ENCODE measurements around the gene LAMTOR3.
A peak's percentile ranks its signal among the peaks of the same experiment; 100 is the strongest.

The LAMTOR3 gene

GRCh38 chr4:99861120-99861905 lies 32.9 kb downstream of the LAMTOR3 start:
- no peak for DNase-seq (ENCODE audit: low read depth)
- Histone ChIP-seq H3K36me3 (ENCODE audit: control insufficient read depth, insufficient read depth, low read length, severe bottlenecking) (no peaks in the 10 kb centered on the region), H3K4me3 (ENCODE audit: low read length) (no peak overlapping the region), H3K27me3 (replicated peaks; ENCODE audit: control insufficient read depth, insufficient read depth, low read length) (no peaks in the 10 kb centered on the region), H3K4me1 (ENCODE audit: control insufficient read depth, insufficient read depth, low read length) (peaks cover 18% of the 10 kb centered on the region), H3K9me3 (ENCODE audit: control insufficient read depth, low read length) (no peaks in the 10 kb centered on the region), H3K9ac (ENCODE audit: low read length) (no peak overlapping the region)

GRCh38 chr4:99860521-99860920 lies 33.7 kb downstream of the LAMTOR3 start:
- Histone ChIP-seq H3K27me3 (replicated peaks; ENCODE audit: control insufficient read depth, insufficient read depth, low read length) (no peaks in the 10 kb centered on the region), H3K9ac (ENCODE audit: low read length) (no peak overlapping the region), H3K9me3 (ENCODE audit: control insufficient read depth, low read length) (no peaks in the 10 kb centered on the region), H3K4me1 (ENCODE audit: control insufficient read depth, insufficient read depth, low read length) (peaks cover 25% of the 10 kb centered on the region), H3K36me3 (ENCODE audit: control insufficient read depth, insufficient read depth, low read length, severe bottlenecking) (no peaks in the 10 kb centered on the region), H3K4me3 (ENCODE audit: low read length) (no peak overlapping the region)
- no peak for DNase-seq (ENCODE audit: low read depth)

DNA sequence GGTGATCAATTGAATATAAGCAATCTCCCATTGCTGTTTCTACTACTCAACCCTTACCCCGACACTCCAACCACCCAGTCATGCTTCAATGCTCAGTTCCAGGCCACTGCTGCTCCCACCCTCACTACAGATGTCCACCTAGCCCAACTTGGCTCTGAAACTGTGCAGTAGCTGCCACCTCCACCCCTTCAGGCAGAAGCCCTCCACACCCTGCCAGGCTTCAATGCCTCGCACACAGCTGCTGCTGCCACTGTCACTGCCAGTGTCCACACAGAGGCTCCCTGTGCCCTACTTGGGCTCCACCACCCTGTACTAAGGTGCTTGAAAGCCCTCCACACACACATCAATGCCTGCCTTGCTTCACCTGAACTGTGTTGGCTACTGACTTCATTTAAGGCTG lies 34.6 kb downstream of the LAMTOR3 start:
- Histone ChIP-seq H3K4me1 (ENCODE audit: control insufficient read depth, insufficient read depth, low read length) (peaks cover 27% of the 10 kb centered on the region), H3K9ac (ENCODE audit: low read length) (no peak overlapping the region), H3K36me3 (ENCODE audit: control insufficient read depth, insufficient read depth, low read length, severe bottlenecking) (no peaks in the 10 kb centered on the region), H3K4me3 (ENCODE audit: low read length) (no peak overlapping the region), H3K27me3 (replicated peaks; ENCODE audit: control insufficient read depth, insufficient read depth, low read length) (no peaks in the 10 kb centered on the region), H3K9me3 (ENCODE audit: control insufficient read depth, low read length) (no peaks in the 10 kb centered on the region)
- DNase-seq (ENCODE audit: low read depth): no peak

DNA sequence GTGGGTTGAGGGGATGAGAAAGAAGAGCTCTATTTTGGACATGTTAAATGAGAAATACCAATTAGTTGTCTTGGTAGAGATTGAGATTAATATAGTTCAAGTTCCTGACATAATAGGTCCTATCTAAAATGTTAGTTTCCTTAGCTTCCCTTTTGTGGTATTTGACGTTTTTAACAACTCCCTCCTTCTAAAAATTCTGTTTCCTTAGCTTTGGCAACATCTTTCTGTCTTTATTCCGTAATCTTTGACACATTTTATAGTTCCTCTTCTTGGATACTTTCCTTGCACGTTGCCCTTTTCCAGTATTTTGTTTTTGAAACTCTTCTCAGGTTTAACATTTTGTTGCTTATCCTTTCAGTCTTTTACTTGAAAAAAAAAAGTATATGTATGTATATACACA lies 36.9 kb downstream of the LAMTOR3 start:
- DNase-seq (ENCODE audit: low read depth): no peak
- Histone ChIP-seq H3K4me1 (ENCODE audit: control insufficient read depth, insufficient read depth, low read length) (peaks cover 29% of the 10 kb centered on the region), H3K27me3 (replicated peaks; ENCODE audit: control insufficient read depth, insufficient read depth, low read length) (no peaks in the 10 kb centered on the region), H3K36me3 (ENCODE audit: control insufficient read depth, insufficient read depth, low read length, severe bottlenecking) (no peaks in the 10 kb centered on the region), H3K4me3 (ENCODE audit: low read length) (no peak overlapping the region), H3K9ac (ENCODE audit: low read length) (no peak overlapping the region), H3K9me3 (ENCODE audit: control insufficient read depth, low read length) (no peaks in the 10 kb centered on the region)

DNA sequence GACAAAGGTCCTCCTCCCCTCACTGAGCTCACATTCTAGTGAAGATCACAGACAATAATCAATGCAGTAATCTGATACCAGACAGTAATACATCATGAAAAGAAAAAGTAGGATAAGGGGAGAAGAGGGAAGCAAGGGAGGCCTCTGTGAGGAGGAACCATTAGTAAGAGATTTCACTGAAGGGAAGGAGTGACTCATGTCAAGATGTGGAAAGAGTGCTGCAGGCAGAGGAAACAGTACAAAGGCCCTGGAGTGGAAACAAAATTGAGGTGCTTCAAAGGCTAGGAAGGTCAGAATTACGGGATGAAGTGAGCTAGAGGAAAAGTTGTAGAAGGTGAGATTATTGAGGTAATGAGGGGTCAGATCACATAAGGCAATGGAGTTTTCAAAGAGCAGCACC lies 38.1 kb downstream of the LAMTOR3 start:
- Histone ChIP-seq H3K27me3 (replicated peaks; ENCODE audit: control insufficient read depth, insufficient read depth, low read length) (no peaks in the 10 kb centered on the region), H3K9ac (ENCODE audit: low read length) (no peak overlapping the region), H3K36me3 (ENCODE audit: control insufficient read depth, insufficient read depth, low read length, severe bottlenecking) (no peaks in the 10 kb centered on the region), H3K9me3 (ENCODE audit: control insufficient read depth, low read length) (no peaks in the 10 kb centered on the region), H3K4me1 (ENCODE audit: control insufficient read depth, insufficient read depth, low read length) (peaks cover 29% of the 10 kb centered on the region), H3K4me3 (ENCODE audit: low read length) (no peak overlapping the region)
- peak; percentile 75 for DNase-seq (ENCODE audit: low read depth)

- H3K4me3 ChIP-seq (ENCODE audit: low read length): no peak overlapping the region
- H3K27me3 ChIP-seq (replicated peaks; ENCODE audit: control insufficient read depth, insufficient read depth, low read length): no peaks in the 10 kb centered on the region
- H3K4me1 ChIP-seq (ENCODE audit: control insufficient read depth, insufficient read depth, low read length): peaks cover 29% of the 10 kb centered on the region
- no peaks in the 10 kb centered on the region for H3K36me3 ChIP-seq (ENCODE audit: control insufficient read depth, insufficient read depth, low read length, severe bottlenecking)
- H3K9ac ChIP-seq (ENCODE audit: low read length): no peak overlapping the region
- no peak for DNase-seq (ENCODE audit: low read depth)
- no peaks in the 10 kb centered on the region for H3K9me3 ChIP-seq (ENCODE audit: control insufficient read depth, low read length)
These were observed 38.5 kb downstream of the LAMTOR3 start for GRCh38 chr4:99855678-99856077.

- DNase-seq (ENCODE audit: low read depth): no peak
These were observed 40.2 kb downstream of the LAMTOR3 start for GRCh38 chr4:99853999-99854398.

GRCh38 chr4:99853190-99853589 lies 41.0 kb downstream of the LAMTOR3 start:
- no peaks in the 10 kb centered on the region for H3K36me3 ChIP-seq (ENCODE audit: control insufficient read depth, insufficient read depth, low read length, severe bottlenecking)
- peaks cover 29% of the 10 kb centered on the region for H3K4me1 ChIP-seq (ENCODE audit: control insufficient read depth, insufficient read depth, low read length)
- no peak overlapping the region for H3K4me3 ChIP-seq (ENCODE audit: low read length)
- H3K9me3 ChIP-seq (ENCODE audit: control insufficient read depth, low read length): no peaks in the 10 kb centered on the region
- H3K9ac ChIP-seq (ENCODE audit: low read length): no peak overlapping the region
- no peaks in the 10 kb centered on the region for H3K27me3 ChIP-seq (replicated peaks; ENCODE audit: control insufficient read depth, insufficient read depth, low read length)
- no peak for DNase-seq (ENCODE audit: low read depth)

More at GRCh38 chr4:99853999-99854398, 40.2 kb downstream of the LAMTOR3 start:
- Histone ChIP-seq H3K9ac (ENCODE audit: low read length) (no peak overlapping the region), H3K4me3 (ENCODE audit: low read length) (no peak overlapping the region), H3K4me1 (ENCODE audit: control insufficient read depth, insufficient read depth, low read length) (peaks cover 29% of the 10 kb centered on the region), H3K36me3 (ENCODE audit: control insufficient read depth, insufficient read depth, low read length, severe bottlenecking) (no peaks in the 10 kb centered on the region), H3K9me3 (ENCODE audit: control insufficient read depth, low read length) (no peaks in the 10 kb centered on the region), H3K27me3 (replicated peaks; ENCODE audit: control insufficient read depth, insufficient read depth, low read length) (no peaks in the 10 kb centered on the region)

DNA sequence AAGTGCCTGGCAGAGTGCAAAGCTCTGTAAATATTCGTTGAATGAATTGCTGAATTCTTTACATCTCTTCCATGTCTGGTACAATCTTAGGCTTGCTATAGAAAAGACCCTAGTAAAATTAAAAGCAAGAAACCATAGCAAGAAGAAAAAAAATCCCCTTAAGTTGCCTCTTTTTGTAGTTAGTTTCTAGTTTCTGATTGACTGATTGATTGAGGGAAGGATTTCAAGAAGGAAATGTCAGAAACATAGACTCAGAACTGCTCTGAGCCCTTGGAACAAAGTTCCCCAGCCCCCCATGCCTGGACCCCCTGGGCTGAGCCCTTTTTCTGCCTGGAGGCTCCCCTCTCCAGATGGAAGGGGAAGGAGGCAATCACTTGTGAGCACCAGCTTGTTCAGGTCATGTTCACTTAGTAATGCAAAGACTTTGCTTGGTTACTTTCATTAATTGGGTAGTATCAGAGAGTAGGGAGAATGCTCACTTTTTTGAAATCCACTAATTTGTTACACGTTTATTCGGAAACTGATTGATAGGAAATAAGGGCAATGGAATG lies 42.0 kb downstream of the LAMTOR3 start:
- Histone ChIP-seq H3K4me1 (ENCODE audit: control insufficient read depth, insufficient read depth, low read length) (peaks cover 20% of the 10 kb centered on the region), H3K4me3 (ENCODE audit: low read length) (no peak overlapping the region), H3K36me3 (ENCODE audit: control insufficient read depth, insufficient read depth, low read length, severe bottlenecking) (no peaks in the 10 kb centered on the region), H3K9ac (ENCODE audit: low read length) (no peak overlapping the region), H3K27me3 (replicated peaks; ENCODE audit: control insufficient read depth, insufficient read depth, low read length) (no peaks in the 10 kb centered on the region), H3K9me3 (ENCODE audit: control insufficient read depth, low read length) (no peaks in the 10 kb centered on the region)
- DNase-seq (ENCODE audit: low read depth): no peak

DNA sequence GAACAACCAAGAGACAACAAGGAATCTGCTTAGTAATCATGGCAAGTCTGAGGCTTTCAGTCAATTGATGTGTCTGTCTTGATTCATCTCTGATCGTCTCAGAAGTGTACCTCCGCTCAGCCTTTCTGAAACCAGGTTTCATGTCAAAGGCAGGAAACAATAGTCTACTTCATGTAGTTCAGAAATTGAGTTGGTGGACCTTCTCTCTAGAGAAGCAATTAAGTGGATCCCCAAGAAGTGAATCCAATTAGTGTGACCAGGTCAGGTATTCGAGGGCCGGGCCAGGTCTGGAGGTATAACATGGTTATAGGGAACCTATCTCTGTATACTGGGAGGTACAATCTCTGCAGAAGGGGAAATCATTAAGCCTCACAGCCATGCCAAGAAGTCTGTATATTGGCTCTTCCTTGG lies 45.6 kb downstream of the LAMTOR3 start:
- H3K9ac ChIP-seq (ENCODE audit: low read length): no peak overlapping the region
- peaks cover 3% of the 10 kb centered on the region for H3K4me1 ChIP-seq (ENCODE audit: control insufficient read depth, insufficient read depth, low read length)
- no peaks in the 10 kb centered on the region for H3K9me3 ChIP-seq (ENCODE audit: control insufficient read depth, low read length)
- DNase-seq (ENCODE audit: low read depth): no peak
- H3K36me3 ChIP-seq (ENCODE audit: control insufficient read depth, insufficient read depth, low read length, severe bottlenecking): no peaks in the 10 kb centered on the region
- H3K27me3 ChIP-seq (replicated peaks; ENCODE audit: control insufficient read depth, insufficient read depth, low read length): no peaks in the 10 kb centered on the region
- H3K4me3 ChIP-seq (ENCODE audit: low read length): no peak overlapping the region

- Histone ChIP-seq H3K9ac (ENCODE audit: low read length) (no peak overlapping the region), H3K4me3 (ENCODE audit: low read length) (no peak overlapping the region), H3K27me3 (replicated peaks; ENCODE audit: control insufficient read depth, insufficient read depth, low read length) (no peaks in the 10 kb centered on the region), H3K9me3 (ENCODE audit: control insufficient read depth, low read length) (no peaks in the 10 kb centered on the region), H3K4me1 (ENCODE audit: control insufficient read depth, insufficient read depth, low read length) (peaks cover 8% of the 10 kb centered on the region), H3K36me3 (ENCODE audit: control insufficient read depth, insufficient read depth, low read length, severe bottlenecking) (no peaks in the 10 kb centered on the region)
- no peak for DNase-seq (ENCODE audit: low read depth)
These were observed 46.8 kb downstream of the LAMTOR3 start for GRCh38 chr4:99847362-99847976.

Data from adipocyte (in vitro differentiated cells).